OCI-LY1 (cell line): Measurements from ENCODE around the gene CLIC6.

Experiments
- H2AFZ ChIP-seq: fragments of 200-600 bp; sonication (generic), shearing (Covaris generic); 2 replicates; pipeline ENCODE4 v1.6.0; 2014; ENCODE audit warnings: antibody characterized with exemption, mild to moderate bottlenecking, low read length
- H3F3A ChIP-seq: fragments of 200-600 bp; sonication (generic), shearing (Covaris generic); 2 replicates; pipeline ENCODE4 v1.6.0; 2014; ENCODE audit warnings: mild to moderate bottlenecking, antibody characterized with exemption, low read length, moderate library complexity; ENCODE audit not compliant: insufficient read depth
- H3K27ac ChIP-seq: fragments of 200-600 bp; sonication (generic); 2 replicates; pipeline ENCODE4 v1.5.1; 2014; ENCODE audit warnings: low read length, mixed run types, mild to moderate bottlenecking, low read depth; ENCODE audit not compliant: poor library complexity, severe bottlenecking
- H3K27me3 ChIP-seq: fragments of 200-600 bp; sonication (generic); 2 replicates; pipeline ENCODE4 v1.6.0; 2014; ENCODE audit warnings: antibody characterized with exemption, mild to moderate bottlenecking, low read length, moderate library complexity; ENCODE audit not compliant: insufficient read depth
- H3K36me3 ChIP-seq: fragments of 200-600 bp; sonication (generic); 2 replicates; pipeline ENCODE4 v1.6.1; 2014; ENCODE audit warnings: mild to moderate bottlenecking, antibody characterized with exemption, low read length, moderate library complexity, mixed read lengths; ENCODE audit not compliant: insufficient read depth
- H3K4me1 ChIP-seq: fragments of 200-600 bp; sonication (generic); 2 replicates; pipeline ENCODE4 v1.5.1; 2014; ENCODE audit warnings: mild to moderate bottlenecking, low read length, moderate library complexity; ENCODE audit not compliant: insufficient read depth, severe bottlenecking
- H3K4me2 ChIP-seq: fragments of 200-600 bp; sonication (generic), shearing (Covaris generic); 2 replicates; pipeline ENCODE4 v1.6.1; 2014; ENCODE audit warnings: low read length
- H3K4me3 ChIP-seq: fragments of 200-600 bp; sonication (generic); 2 replicates; pipeline ENCODE4 v1.5.1; 2014; ENCODE audit warnings: low read length, low read depth, mild to moderate bottlenecking, mixed read lengths; ENCODE audit not compliant: poor library complexity, severe bottlenecking
- H3K79me2 ChIP-seq: fragments of 200-600 bp; shearing (Covaris generic); 2 replicates; pipeline ENCODE4 v1.6.1; 2016; ENCODE audit warnings: mixed run types, low read length, mixed read lengths; ENCODE audit not compliant: insufficient read depth
- H3K9ac ChIP-seq: fragments of 200-600 bp; sonication (generic), shearing (Covaris generic); 2 replicates; pipeline ENCODE4 v1.6.1; 2014; ENCODE audit warnings: mild to moderate bottlenecking, low read length, mixed read lengths
- H3K9me2 ChIP-seq: fragments of 200-600 bp; sonication (generic), shearing (Covaris generic); 2 replicates; pipeline ENCODE4 v1.6.1; 2014; ENCODE audit warnings: low read depth, mild to moderate bottlenecking, low read length, mixed read lengths
- H3K9me3 ChIP-seq: fragments of 200-600 bp; shearing (Covaris generic); 2 replicates; pipeline ENCODE4 v1.6.1; 2014; ENCODE audit warnings: low read length, mixed read lengths
- H4K20me1 ChIP-seq: fragments of 200-600 bp; sonication (generic), shearing (Covaris generic); 2 replicates; pipeline ENCODE4 v1.6.0; 2016; ENCODE audit warnings: mild to moderate bottlenecking, low read length; ENCODE audit not compliant: insufficient read depth
- EZH2 ChIP-seq: fragments of 200-600 bp; sonication (generic), shearing (Covaris generic); IDR thresholded peaks from 2 replicates; pipeline ENCODE4 v1.8.0; 2017; ENCODE audit warnings: borderline replicate concordance, mixed run types, mild to moderate bottlenecking, antibody characterized with exemption, low read length, moderate library complexity, mixed read lengths
- TF ChIP-seq, protein P1 (sequence below): fragments of 200-600 bp; sonication (generic), shearing (Covaris generic); IDR thresholded peaks from 2 replicates; pipeline ENCODE4 v1.5.1; 2017; ENCODE audit warnings: mild to moderate bottlenecking, antibody characterized with exemption, low read length, moderate library complexity, mixed read lengths

CLIC6 gene

DNA sequence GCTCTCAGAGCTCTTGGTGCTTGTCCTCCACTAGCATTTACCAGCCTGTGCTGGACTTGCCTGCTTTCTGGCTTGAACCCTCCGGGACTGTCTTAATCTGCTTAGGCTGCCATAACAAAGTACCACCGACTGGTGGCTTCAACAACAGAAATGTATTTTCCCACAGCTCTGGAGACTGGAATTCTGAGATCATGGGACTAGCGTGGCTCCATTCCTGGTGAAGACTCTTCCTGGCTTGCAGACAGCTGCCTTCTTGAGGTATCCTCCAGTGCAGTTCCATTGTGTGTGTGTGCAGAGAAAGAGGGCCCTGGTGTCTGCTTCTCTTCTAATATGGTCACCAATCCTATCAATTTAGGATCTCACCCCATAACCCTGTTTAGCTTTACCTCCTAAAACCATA lies 31.8 kb upstream of the CLIC6 start:
- no peaks in the 10 kb centered on the region for H3K79me2 ChIP-seq
- no peak for TF ChIP-seq EZH2
- TF ChIP-seq, protein P1, sequence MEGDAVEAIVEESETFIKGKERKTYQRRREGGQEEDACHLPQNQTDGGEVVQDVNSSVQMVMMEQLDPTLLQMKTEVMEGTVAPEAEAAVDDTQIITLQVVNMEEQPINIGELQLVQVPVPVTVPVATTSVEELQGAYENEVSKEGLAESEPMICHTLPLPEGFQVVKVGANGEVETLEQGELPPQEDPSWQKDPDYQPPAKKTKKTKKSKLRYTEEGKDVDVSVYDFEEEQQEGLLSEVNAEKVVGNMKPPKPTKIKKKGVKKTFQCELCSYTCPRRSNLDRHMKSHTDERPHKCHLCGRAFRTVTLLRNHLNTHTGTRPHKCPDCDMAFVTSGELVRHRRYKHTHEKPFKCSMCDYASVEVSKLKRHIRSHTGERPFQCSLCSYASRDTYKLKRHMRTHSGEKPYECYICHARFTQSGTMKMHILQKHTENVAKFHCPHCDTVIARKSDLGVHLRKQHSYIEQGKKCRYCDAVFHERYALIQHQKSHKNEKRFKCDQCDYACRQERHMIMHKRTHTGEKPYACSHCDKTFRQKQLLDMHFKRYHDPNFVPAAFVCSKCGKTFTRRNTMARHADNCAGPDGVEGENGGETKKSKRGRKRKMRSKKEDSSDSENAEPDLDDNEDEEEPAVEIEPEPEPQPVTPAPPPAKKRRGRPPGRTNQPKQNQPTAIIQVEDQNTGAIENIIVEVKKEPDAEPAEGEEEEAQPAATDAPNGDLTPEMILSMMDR, result no peak
- H3K27ac ChIP-seq, result no peak overlapping the region
- no peaks in the 10 kb centered on the region for H3K9me2 ChIP-seq
- no peak overlapping the region for H2AFZ ChIP-seq
- H3K4me2 ChIP-seq, result no peak overlapping the region
- no peaks in the 10 kb centered on the region for H3K27me3 ChIP-seq
- H3K36me3 ChIP-seq, result no peaks in the 10 kb centered on the region
- H3F3A ChIP-seq, result no peaks in the 10 kb centered on the region
- no peaks in the 10 kb centered on the region for H3K9me3 ChIP-seq
- H3K9ac ChIP-seq, result no peak overlapping the region
- no peaks in the 10 kb centered on the region for H4K20me1 ChIP-seq
- H3K4me3 ChIP-seq, result no peak overlapping the region
- peaks cover 9% of the 10 kb centered on the region for H3K4me1 ChIP-seq

DNA sequence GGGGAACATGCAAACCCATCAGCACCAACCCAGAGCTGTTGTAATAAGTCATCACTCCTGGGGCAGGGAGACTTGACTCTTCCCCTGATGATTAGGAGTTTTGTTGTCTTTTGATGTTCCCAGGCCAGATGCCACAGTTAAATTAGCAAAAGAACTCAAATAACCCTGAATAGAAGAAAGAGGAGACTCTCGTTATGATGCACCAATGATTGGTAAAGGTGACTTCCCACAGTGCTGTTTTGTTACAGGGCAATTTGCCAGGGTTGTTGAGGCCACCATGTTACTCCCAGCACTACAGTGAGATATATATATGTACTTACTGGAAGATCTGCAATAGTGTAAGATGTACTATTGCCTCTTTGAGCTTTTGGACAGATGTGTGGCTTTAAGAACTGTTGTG lies 29.5 kb upstream of the CLIC6 start:
- no peaks in the 10 kb centered on the region for H3K79me2 ChIP-seq
- H3F3A ChIP-seq, result no peaks in the 10 kb centered on the region
- no peak overlapping the region for H3K27ac ChIP-seq
- H4K20me1 ChIP-seq, result no peaks in the 10 kb centered on the region
- H3K9me2 ChIP-seq, result no peaks in the 10 kb centered on the region
- H3K4me2 ChIP-seq, result no peak overlapping the region
- H3K9me3 ChIP-seq, result no peaks in the 10 kb centered on the region
- H3K4me3 ChIP-seq, result no peak overlapping the region
- no peak for TF ChIP-seq EZH2
- TF ChIP-seq, protein P1, result no peak
- no peak overlapping the region for H3K9ac ChIP-seq
- H3K27me3 ChIP-seq, result no peaks in the 10 kb centered on the region; the same call in 1 of the 2 replicates
- H3K36me3 ChIP-seq, result no peaks in the 10 kb centered on the region
- peaks cover 5% of the 10 kb centered on the region for H3K4me1 ChIP-seq
- no peak overlapping the region for H2AFZ ChIP-seq

DNA sequence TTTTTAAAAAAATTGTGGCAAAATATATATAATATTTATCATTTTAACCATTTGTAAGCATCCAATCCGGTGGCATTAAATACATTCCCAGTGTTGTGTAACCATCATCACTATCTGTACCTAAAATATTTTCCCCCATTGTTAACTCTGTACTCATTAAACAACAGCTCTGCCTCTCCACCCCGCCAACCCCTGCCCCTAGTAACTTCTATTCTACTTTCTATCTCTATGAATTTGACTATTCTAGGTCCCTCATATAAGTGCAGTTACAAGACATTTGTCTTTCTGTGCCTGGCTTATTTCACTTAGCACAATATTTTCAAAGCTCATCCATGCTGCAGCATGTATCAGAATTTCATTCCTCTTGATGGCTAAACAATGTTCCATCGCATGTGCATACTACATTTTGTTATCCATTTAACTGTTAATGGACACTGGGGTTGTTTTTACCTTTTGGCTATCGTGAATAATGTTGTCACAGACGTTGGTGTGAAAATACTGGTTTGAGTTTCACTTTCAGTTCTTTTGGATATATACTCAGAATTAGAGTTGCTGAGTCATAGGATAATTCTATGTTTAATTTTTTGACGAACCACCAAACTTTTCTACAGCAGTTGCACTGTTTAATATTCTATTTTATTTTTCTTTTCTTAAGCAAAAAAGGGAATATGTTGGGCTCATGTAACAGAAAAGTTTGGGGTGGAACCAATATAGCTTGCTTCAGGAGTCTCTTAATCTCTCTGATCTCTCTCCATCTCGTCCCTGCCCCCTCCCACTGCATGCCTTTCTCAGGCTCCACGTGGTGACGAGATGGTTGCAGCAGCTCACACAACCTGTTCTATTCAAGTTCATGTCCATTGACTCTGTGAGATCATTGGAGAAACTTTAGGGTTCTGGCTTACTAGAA lies 28.7 kb upstream of the CLIC6 start:
- Histone ChIP-seq H3K9me3 (no peaks in the 10 kb centered on the region), H3F3A (no peaks in the 10 kb centered on the region), H3K79me2 (no peaks in the 10 kb centered on the region), H3K27me3 (peaks cover 5% of the 10 kb centered on the region; the same call in 1 of the 2 replicates), H3K4me1 (peaks cover 5% of the 10 kb centered on the region), H3K36me3 (no peaks in the 10 kb centered on the region), H2AFZ (no peak overlapping the region), H3K9ac (no peak overlapping the region), H4K20me1 (no peaks in the 10 kb centered on the region), H3K27ac (no peak overlapping the region), H3K4me2 (peak overlapping the region; percentile 39; the same call in 1 of the 2 replicates), H3K4me3 (no peak overlapping the region), H3K9me2 (no peaks in the 10 kb centered on the region)
- TF ChIP-seq, protein P1, result no peak
- no peak for TF ChIP-seq EZH2
